Activated T-cell treated with anti-CD3 and anti-CD28 coated beads for 48 hours (primary cell): Measurements from ENCODE around the gene SRPK2.

ENCODE experiments used
- DNase-seq: peaks from one replicate; pipeline ENCODE4 v3.0.0-alpha.2; 2020; ENCODE audit warnings: low read depth

SRPK2 gene

DNA sequence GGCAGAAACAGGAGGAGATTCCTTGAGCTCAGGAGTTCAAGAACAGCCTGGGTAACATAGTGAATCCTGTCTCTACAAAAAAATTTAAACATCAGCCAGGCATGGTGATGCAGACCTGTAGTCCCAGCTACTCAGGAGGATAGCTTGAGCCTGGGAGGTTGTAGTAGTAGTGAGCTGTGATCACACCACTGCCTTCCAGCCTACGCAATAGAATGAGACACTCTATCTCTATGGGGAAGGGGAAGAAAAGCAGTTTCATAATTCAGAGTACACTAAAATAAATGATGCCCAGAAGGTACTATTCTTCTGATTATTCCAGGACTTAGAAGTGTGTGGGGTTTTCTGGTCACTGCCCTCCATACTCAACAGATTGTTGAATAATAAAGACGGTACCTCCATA, 197.4 kb downstream of the SRPK2 start:
- no peak for DNase-seq

GRCh38 chr7:105189859-105190492, 198.7 kb downstream of the SRPK2 start:
- no peak for DNase-seq

DNA sequence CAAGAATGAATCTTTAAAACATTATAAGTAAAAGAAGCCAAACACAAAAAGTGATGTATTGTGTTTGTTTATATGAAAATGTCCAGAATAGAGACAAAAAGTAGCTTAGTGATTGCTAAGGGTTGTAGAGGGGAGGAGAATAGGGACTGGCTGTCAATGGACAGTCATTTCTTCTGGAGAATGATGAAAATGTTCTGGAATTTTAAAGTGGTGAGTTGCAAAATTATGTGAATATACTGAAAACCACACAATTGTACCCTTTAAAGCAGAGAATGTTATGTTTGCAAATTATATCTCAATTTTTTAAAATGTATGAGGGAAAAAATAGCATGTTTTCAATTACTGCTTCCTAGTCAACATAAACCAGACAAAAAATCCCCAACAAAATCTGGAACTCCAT, 200.5 kb downstream of the SRPK2 start:
- no peak for DNase-seq

DNA sequence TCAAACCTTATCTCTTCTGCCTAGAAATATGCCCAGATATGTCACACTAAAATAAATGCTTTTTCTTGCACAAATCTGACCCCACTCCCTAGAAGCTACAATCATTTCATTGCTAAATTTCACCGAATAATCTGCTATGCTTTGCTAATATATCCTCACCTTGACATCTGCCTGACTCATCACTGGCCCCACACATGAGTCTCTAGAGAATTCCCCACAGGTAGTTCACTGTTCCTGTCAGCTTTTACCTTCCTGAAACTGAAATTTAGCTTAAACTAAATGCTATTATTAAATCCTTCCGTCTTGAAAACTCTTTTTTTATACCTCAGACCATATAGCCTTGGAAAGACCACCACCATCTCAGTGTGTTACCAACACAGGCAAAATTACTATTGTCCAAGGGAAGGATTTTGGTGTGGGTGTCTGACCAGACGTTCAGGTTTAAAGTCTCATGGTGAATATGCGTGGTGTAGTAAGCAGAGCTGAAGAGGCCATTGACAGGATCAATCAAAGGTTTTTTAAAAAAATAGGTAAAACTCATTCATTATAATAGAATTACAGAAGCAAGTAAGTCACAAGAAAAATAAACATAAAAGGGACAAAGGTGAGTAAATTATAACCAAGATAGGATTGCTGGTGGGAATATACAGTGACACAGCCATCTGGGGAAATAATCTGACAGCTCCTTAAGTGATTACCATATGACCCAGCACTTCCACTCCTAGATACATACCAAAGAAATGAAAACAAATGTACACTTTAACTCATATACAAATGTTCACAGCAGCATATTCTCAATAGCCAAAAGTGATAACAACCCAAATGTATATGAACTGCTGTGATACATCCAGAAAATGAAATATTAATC, 201.2 kb downstream of the SRPK2 start:
- DNase-seq = no peak

DNA sequence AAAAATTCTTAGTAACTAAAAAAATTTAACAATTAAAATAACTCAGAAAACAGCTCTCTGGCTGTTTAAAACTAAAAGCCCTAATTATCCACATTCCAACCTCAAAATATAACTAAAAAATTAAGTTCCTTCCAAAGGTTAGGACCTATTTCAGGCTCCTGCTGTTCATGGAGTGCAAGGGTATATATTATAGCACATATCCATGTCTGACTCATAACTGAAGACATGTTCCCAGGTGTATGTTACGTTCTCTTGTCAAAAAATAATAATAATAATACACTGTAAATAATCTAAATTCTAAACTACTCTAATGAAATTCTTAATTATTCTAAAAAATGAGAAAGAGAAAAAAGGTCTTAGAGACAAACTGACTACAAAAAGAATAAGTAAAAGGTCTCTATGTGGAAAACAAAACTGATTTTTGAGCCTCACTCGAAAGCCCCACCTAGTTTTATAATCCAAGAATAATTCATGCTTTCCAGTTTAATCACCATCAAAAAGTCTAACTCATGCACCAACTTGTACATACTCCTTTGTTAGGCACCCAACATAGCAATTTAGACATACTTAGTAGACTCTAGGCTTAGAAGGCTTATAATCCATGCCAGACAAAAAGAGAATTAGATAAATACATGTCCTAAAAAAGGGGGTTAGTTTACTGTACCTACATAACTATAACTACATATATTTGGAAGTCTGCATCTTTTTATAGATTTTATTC, 203.3 kb downstream of the SRPK2 start:
- DNase-seq = no peak

DNA sequence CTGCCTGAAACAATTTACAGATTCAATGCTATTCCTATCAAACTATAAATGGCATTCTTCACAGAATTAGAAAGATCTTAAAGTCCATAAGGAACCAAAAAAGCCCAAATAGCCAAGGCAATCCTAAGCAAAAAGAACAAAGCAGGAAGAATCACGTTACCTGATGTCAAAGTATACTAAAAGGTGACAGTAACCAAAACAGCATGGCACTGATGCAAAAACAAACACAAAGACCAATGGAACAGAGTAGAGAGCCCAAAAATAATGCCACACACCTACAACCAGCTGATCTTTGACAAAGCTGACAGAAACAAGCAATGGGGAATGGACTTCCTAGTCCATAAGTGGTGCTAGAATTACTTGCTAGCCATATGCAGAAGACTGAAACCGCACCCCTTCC, 208.7 kb downstream of the SRPK2 start:
- DNase-seq = no peak

DNA sequence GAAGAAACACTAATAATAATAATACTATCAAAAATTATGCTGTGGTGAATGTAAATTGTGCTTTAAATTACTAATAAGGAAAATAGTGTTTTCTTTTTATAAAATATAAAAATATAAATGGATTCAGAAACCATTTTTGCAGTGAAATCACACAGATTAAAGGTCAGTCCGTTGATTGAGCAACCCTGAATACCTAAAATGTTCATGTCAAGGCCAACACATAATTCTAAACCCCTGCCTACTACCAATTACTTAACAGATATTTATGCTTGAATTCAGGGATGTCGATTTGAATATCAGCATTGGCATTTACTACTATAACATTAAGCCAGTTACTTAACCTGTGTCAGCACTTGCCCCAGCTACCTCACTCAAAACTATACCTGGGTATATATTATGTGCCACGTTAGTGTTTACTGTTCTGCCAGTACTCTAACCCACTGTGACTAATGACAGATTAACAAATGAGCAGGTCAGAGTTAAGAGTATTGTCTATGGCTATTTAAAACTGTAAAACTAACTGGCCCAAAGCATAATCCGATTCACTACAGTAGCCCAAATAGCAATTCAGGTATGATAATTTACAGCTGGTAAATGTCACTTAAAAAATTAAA, 209.7 kb downstream of the SRPK2 start:
- DNase-seq = no peak

DNA sequence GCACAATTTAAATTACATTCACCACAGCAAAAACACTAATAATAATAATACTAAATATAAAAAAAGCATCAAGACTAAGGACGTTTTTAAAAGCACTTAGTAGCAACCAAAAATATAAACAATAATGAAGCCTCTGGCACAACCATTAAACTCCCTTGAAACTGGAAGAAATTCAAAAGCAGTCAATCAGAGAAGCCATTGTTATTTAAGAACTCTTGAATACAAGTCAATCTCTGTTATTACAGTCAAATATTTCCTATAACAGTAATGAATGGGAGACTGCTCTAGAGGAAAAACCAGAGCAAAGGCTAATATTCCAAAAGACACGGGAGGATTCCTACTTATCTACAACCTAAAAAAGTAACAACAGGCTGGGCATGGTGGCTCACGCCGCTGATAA, 210.5 kb downstream of the SRPK2 start:
- DNase-seq = no peak

DNA sequence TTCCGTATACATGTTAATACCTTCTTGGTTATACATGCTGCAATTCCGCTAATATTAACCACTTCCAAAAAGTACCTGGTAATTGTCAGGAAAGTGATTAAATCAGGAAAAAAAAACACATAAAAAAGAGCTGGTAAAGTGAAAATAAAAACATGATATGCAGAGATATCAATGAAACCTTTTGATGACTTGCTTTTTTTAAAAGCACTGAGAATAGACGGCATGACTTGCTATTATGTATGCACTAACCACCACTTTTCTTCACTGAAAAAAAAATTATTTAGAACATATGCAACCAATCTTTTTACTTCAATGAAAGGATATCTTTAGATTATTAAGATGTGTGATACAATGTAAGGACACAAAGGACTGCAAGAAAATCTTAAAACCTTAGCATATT, 211.7 kb downstream of the SRPK2 start:
- DNase-seq = no peak

DNA sequence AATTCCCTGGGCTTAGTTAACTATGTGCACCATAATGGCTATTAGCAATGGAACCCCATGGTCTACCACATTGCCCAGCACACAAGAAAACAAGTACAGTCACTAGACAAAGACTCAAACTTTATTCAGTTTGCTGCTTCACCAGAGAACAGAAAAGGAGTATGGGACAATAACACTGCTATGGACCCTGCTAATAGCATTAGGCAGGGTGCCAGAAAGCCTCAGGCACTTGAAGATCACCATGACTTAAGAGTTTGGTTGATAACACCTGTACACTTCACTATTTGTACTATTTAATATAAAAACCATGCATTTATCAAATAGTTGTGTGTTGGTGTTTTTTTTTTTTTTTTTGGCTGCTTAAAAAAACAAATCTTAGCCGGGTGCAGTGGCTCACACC, 215.1 kb downstream of the SRPK2 start:
- no peak for DNase-seq

DNA sequence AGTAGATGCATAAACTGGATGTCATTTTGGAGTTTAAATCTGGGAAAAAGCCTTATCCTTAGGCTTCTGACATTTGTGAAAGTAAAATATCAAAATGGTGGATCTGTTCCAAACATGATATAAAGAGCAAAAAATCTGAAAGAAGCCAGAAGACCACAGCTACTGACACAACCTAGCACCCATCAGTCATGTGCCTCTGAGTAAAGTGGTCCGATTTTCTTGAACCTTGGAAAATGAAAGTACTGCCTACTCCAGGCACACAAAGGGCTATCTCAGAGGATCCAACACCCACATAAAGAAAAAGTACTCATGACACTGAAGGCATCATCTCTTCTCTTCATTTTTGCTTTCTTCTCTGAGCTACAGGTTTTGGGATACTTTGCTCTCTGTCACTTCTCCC, 224.0 kb downstream of the SRPK2 start:
- no peak for DNase-seq

DNA sequence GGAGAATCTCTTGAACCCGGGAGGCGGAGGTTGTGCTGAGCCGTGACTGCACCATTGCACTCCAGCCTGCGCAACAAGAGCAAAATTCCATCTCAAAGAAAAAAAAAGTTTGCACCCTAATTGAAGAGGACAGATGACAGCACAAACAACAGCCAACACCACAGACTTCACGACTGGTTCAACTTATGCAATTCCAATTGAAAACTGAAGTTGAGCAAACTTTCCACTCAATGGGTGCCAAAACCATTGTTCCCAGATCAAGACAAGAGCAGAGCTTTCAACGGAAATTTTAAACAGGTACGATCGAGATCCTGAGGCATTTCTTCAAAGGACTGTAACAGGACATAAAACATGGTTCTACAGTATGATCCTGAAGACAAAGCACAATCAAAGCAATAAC, 225.0 kb downstream of the SRPK2 start:
- DNase-seq = no peak

DNA sequence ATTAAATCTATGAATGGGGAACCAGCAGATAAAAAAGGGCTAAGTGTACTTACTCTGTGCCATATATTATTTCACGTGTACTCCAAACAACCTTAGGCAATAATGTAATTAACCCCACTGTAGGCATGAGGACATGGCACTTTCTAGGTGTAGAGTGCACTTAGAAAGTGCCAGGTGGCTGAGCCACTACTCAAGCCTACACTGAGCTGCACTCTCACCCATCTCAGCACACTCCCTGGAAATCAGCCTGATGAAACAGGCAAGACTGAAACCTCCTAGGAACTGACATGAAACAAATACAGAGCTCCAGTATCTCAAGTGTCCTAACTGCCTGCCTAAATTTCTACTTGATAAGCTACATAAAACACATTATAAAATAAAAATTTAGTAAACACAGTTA, 227.4 kb downstream of the SRPK2 start:
- DNase-seq = no peak

DNA sequence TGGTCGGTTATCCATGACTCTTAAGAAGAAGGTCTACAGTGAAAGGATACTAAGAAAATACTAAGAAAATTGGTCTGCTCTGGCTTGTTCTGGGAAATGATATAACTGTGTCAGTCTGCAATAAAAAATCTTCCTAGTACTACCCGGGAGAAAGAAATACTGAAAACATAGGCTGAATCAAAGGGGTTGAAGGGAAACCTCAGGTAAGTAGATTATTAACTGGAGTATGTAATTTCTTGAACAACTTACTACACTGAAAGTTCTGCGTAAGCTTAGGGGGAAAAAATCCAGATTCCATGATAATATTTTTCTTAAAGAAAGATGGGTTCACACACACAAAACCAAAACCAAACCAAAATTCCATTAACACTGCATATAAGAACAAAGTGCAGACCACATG, 231.4 kb downstream of the SRPK2 start:
- no peak for DNase-seq

- no peak for DNase-seq
These were observed 232.0 kb downstream of the SRPK2 start for GRCh38 chr7:105156731-105157130.

GRCh38 chr7:105154084-105154483, 234.6 kb downstream of the SRPK2 start:
- DNase-seq = no peak

DNA sequence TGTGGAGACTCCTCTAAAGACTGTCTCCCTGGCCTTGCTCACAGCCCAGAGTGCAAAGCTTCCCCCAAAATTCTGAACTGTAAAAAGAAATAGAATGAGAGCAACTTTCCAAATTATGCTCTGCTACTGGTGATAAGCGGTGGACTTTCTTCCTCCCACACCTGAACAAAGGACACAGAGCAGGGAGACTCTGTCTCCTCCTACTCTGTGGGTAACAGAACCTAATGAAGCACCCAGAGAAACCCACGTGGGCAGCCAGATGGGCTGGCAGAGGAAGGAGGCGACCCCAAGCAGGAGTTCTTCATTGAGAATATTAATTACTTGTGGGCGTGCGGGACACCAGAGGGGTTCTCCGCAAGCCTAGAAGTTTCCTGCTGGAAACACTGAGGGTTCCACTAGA, 235.2 kb downstream of the SRPK2 start:
- DNase-seq = no peak

GRCh38 chr7:105151152-105151551, 237.6 kb downstream of the SRPK2 start:
- DNase-seq = no peak

DNA sequence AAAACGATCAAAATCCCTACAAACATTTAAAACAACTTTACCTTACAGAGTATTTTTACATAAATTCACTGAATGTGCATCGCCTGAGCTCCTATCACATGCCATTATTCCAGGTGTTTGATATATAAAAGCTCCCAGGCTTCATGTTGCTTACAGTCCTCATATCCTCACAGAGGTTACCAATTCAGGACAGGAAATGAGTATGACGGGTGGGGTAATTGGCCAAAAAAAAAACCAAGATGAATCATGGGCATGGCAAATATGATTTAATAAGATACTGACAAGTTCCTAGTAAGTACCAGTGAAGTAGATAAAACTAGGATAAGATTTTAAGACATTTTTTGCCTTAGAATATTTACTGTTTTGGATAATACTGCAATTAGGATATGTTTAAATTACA, 238.9 kb downstream of the SRPK2 start:
- DNase-seq = no peak

GRCh38 chr7:105141068-105141467, 247.7 kb downstream of the SRPK2 start:
- no peak for DNase-seq

DNA sequence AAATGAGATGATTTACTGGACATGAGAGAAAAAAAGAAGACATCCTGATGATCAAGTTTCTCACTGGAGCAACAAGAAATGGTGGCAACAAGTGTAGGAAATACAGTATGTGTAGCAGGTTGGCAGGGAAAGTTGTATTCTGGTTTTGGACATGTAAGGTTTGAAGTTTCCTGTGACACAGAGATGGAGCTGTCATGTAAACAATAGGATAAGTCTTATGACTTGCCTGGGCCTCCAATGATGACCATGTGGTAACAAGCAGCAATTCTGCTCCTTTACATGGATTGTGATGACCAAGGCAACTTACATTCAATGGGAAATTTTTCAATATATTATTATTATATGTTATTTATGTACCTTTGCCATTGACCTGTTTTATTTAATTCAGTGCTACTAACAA, 249.3 kb downstream of the SRPK2 start:
- no peak for DNase-seq

DNA sequence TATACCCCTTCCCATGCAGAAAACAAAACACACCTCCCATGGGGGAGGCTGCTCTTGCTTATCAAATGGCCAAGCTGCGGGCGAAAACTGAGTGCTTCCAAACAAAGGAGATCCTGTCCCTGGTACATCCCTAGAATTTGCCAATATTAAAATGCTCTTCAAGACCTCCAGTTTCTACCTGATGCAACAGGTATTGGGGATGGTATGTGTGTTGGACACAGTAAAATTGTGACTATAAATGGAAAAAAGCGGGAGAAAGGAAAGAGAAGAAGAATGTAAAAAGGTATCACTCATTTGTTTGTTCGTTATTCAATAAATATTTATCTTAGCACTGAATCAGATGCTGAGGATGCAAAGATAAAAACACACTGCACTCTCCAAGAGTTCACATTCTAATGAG, 250.8 kb downstream of the SRPK2 start:
- no peak for DNase-seq

DNA sequence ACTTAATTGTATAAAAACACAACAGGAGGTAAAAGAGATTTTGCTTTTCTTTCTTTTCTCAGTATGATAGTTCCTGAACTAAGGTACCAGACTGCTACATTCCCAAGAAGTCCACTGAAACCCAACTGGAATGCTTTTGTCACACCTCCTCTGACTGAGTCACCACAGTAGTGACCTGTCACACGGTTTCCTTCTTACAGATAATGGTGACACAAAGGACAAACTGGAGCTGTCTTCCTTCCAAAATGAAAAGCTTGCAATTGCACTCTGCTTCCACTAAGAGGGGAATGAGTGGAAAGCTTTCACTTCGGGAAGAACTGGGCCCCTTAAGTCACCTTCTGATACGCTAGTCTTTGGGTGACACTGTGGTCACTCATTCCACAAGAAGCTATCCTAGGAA, 252.5 kb downstream of the SRPK2 start:
- DNase-seq = no peak
